Pancreas (tissue), 10 donors: ENCODE data around the gene DMBX1. TPM values are rescaled to one million over a fixed set of nuclear protein-coding genes. Genes with fewer than 3 reads are reported as not detected.

Experiments used
- ATAC-seq, 4 donors: fragments of 200-7000 bp; cut with Tn5 transposase; one replicate each; pipeline versions ENCODE4 v1.8.0 to v1.9.1; 2020; ENCODE audit warnings: mild to moderate bottlenecking in 4 of 4, moderate library complexity in 4 of 4
- DNase-seq, 6 donors: peaks; one replicate each; pipeline ENCODE4 v3.0.0-alpha.2; 2020
- FAIRE-seq: peaks from 2 replicates; lab custom pipeline; 2012; peaks lifted over from hg19 to GRCh38; lab: Jason Lieb, UNC
- H3K27ac ChIP-seq, 4 donors: fragments of 200-600 bp; sonication (generic); 1 replicate in 3 of 4; 2 replicates in 1 of 4; pipeline versions ENCODE4 v1.5.0 to v1.8.0; 2020
- H3K27me3 ChIP-seq, 4 donors: fragments of 200-600 bp; one replicate each; pipeline ENCODE4 v1.8.0; 2021
- H3K36me3 ChIP-seq, 3 donors: fragments of 200-600 bp; sonication (generic) in 1 of 3; one replicate each; pipeline versions ENCODE4 v1.5.0 to v1.8.0; 2020 to 2021
- H3K4me1 ChIP-seq, 3 donors: fragments of 200-600 bp; one replicate each; pipeline ENCODE4 v1.8.0; 2021
- H3K4me3 ChIP-seq, 4 donors: fragments of 200-600 bp; sonication (generic) in 2 of 4; one replicate each; pipeline versions ENCODE4 v1.5.0 to v1.8.0; 2020 to 2021
- H3K9me3 ChIP-seq, 4 donors: fragments of 200-600 bp; one replicate each; pipeline ENCODE4 v1.8.0; 2021
- CTCF ChIP-seq, 4 donors: fragments of 200-600 bp; sonication (generic) in 3 of 4; IDR thresholded peaks; one replicate each; pipeline versions ENCODE4 v1.5.0 to v1.8.0; 2021; ENCODE audit warnings: antibody characterized with exemption in 4 of 4
- WGBS, 2 donors: extraction: QIAGEN DNeasy Blood & Tissue Kit; methylation state at CpG; one replicate each; pipeline ENCODE4 v1.1.7; 2013; 5-methylcytosine and 5-hydroxymethylcytosine counted together
- intact Hi-C, 3 donors: fragments of 100-400 bp; cut with DNase I; formaldehyde crosslinking; loops; one replicate each; pipeline versions ENCODE4 v1.11.1 to v1.14.2; 2022
- polyA plus RNA-seq, 2 donors: library from polyadenylated mRNA; stranded (reverse); fragments of 200-250 nt; gene quantifications; one replicate each; pipeline ENCODE4 v1.2.3, GENCODE V29; 2013
- total RNA-seq, 6 donors: library from RNA; stranded (reverse); fragmentation: NEBNext Ultra II Directional in 4 of 6; extraction: Animal tissue kit (Norgen Biotek cat#: 25700) in 4 of 6; gene quantifications; one replicate each; pipeline versions ENCODE4 v1.2.1 to v1.2.4, GENCODE V29; 2021 to 2023
- donor health status: healthy with polysubstance abuse.
- donor health status: DM: no; HTN: no; CAD: no; lungs with moderate emphysema.
- donor health status: DM: no; HTN: no; CAD: no.
- donor health status: control.
- donor health status: control.
- donor health status: Bipolar disorder and iron deficiency.
- donor health status: DM: yes; HTN: yes; CAD: no.
- donor health status: DM: no; HTN: no; CAD: no.
- donor health status: DM: no; HTN: no; CAD: no.
- donor health status: DM: yes; HTN: yes; CAD: no.

Gene DMBX1
- total and polyA plus RNA-seq, 8 donors: not detected

- no peak for FAIRE-seq
- intact Hi-C loops: loop anchor here in 1 of 3 donors (2.0 kb wide), 1 partner anchor 83 kb away; no protein-coding TSS in a partner anchor
- H3K36me3 ChIP-seq: no peaks in the 10 kb centered on the region
- WGBS, 2 donors: 73 to 83% methylated on average over 3 of the region's 3 CpGs
- peaks cover 0 to 5% (median 0%) of the 10 kb centered on the region in 3 donors for H3K4me1 ChIP-seq
- H3K9me3 ChIP-seq: no peaks in the 10 kb centered on the region
- no peak overlapping the region for H3K4me3 ChIP-seq
- DNase-seq: no peak
- ATAC-seq: no peak
- no peak overlapping the region for H3K27ac ChIP-seq
- H3K27me3 ChIP-seq: no peaks in the 10 kb centered on the region
- no peak for TF ChIP-seq CTCF (IDR thresholded peaks at IDR 0.05)
Measured at GRCh38 chr1:46445773-46446256, 43.8 kb upstream of the DMBX1 start.

- DNase-seq (peak; percentile 62 to 93 (median 82)), ATAC-seq (peak; percentile 44 to 76 (median 73)), FAIRE-seq (no peak)
- Histone ChIP-seq H3K9me3 (no peaks in the 10 kb centered on the region), H3K4me3 (no peak overlapping the region), H3K27ac (no peak overlapping the region), H3K27me3 (no peaks in the 10 kb centered on the region), H3K4me1 (peaks cover 0 to 5% (median 0%) of the 10 kb centered on the region in 3 donors), H3K36me3 (no peaks in the 10 kb centered on the region)
- intact Hi-C loops: loop anchor here in 1 of 3 donors (2.0 kb wide), 1 partner anchor 82 kb away; no protein-coding TSS in a partner anchor
- WGBS, 2 donors: 37 to 41% methylated on average over 15 of the region's 15 CpGs
- TF ChIP-seq CTCF (IDR thresholded peaks at IDR 0.05): peak; percentile 73 to 92 (median 84)
Measured at GRCh38 chr1:46446646-46447498, 42.8 kb upstream of the DMBX1 start.

GRCh38 chr1:46447499-46448108 lies 42.0 kb upstream of the DMBX1 start:
- Histone ChIP-seq H3K4me3 (no peak overlapping the region), H3K27ac (no peak overlapping the region)
- intact Hi-C loops: loop anchor here in 1 of 3 donors (2.0 kb wide), 1 partner anchor 81 kb away; no protein-coding TSS in a partner anchor

GRCh38 chr1:46448109-46448911 lies 41.3 kb upstream of the DMBX1 start:
- Histone ChIP-seq H3K36me3 (no peaks in the 10 kb centered on the region), H3K9me3 (no peaks in the 10 kb centered on the region), H3K4me3 (peak overlapping the region in 2 of 4 donors; percentile 9 to 22), H3K4me1 (peaks cover 0 to 5% (median 0%) of the 10 kb centered on the region in 3 donors), H3K27me3 (no peaks in the 10 kb centered on the region), H3K27ac (no peak overlapping the region)
- no peak for TF ChIP-seq CTCF (IDR thresholded peaks at IDR 0.05)
- peak in 1 of 6 donors; percentile 54 for DNase-seq
- 15 to 23% methylated on average over 68 to 76 of the region's 76 CpGs for WGBS, 2 donors
- no peak for FAIRE-seq
- no peak for ATAC-seq
- intact Hi-C loops: no loop called here

More at GRCh38 chr1:46447499-46448108, 42.0 kb upstream of the DMBX1 start:
- H3K9me3 ChIP-seq: no peaks in the 10 kb centered on the region
- TF ChIP-seq CTCF (IDR thresholded peaks at IDR 0.05): no peak
- ATAC-seq (no peak), DNase-seq (peak in 1 of 6 donors; percentile 58), FAIRE-seq (no peak)
- WGBS, 2 donors: 48 to 53% methylated on average over 14 of the region's 14 CpGs
- no peaks in the 10 kb centered on the region for H3K36me3 ChIP-seq
- no peaks in the 10 kb centered on the region for H3K27me3 ChIP-seq
- H3K4me1 ChIP-seq: peaks cover 0 to 5% (median 0%) of the 10 kb centered on the region in 3 donors
